Endothelial cell of umbilical vein (primary cell): Measurements from ENCODE around the gene GLRX. TPM values are rescaled to one million over a fixed set of nuclear protein-coding genes. Genes with fewer than 3 reads are reported as not detected.
A peak's percentile ranks its signal among the peaks of the same experiment; 100 is the strongest.

ENCODE experiments used
- BruUV-seq: library from RNA; stranded (reverse); fragments of 400-500 nt; replicated peaks from 2 replicates; lab custom pipeline; 2021; lab: Mats Ljungman, UMichigan
- CTCF ChIA-PET: fragments of 300-600, 350-600 bp; sonication (Branson Sonifier 250); formaldehyde crosslinking; loops from one replicate; lab custom pipeline; 2021; ENCODE audit warnings: antibody characterized with exemption, inconsistent platforms; lab: Charles Lee
- POLR2A ChIA-PET: fragments of 300-600, 350-600 bp; sonication (Branson Sonifier 250); formaldehyde crosslinking; loops from one replicate; lab custom pipeline; 2021; ENCODE audit warnings: antibody characterized with exemption, inconsistent platforms; lab: Charles Lee
- DNase-seq: peaks from one replicate; pipeline ENCODE4 v3.0.0-alpha.2; 2011; ENCODE audit warnings: low read depth, low spot score
- FAIRE-seq: peaks from 2 replicates; lab custom pipeline; 2011; peaks lifted over from hg19 to GRCh38; lab: Jason Lieb, UNC
- H2AFZ ChIP-seq: 2 replicates; pipeline ENCODE4 v1.6.0; 2012; ENCODE audit warnings: low read depth, low read length, control low read depth, inconsistent platforms
- H3K27ac ChIP-seq: 2 replicates; pipeline ENCODE4 v1.5.1; 2011; ENCODE audit warnings: low read depth, mild to moderate bottlenecking, control low read depth, low read length, moderate library complexity; ENCODE audit not compliant: insufficient read depth
- H3K27me3 ChIP-seq, 2 experiments: 2 replicates each; pipeline versions ENCODE4 v1.6.0 to v1.6.1; 2011; ENCODE audit warnings: low read length in 2 of 2, mixed read lengths in 1 of 2; ENCODE audit not compliant: control insufficient read depth in 2 of 2, insufficient read depth in 2 of 2
- H3K36me3 ChIP-seq, 2 experiments: 2 replicates in 1 of 2; 3 replicates in 1 of 2; pipeline ENCODE4 v1.5.1; 2011; ENCODE audit warnings: low read length in 2 of 2, mild to moderate bottlenecking in 1 of 2, moderate library complexity in 1 of 2; ENCODE audit not compliant: control insufficient read depth in 2 of 2, insufficient read depth in 2 of 2; ENCODE audit errors: extremely low read depth in 1 of 2
- H3K4me1 ChIP-seq: 3 replicates; pipeline ENCODE4 v1.5.1; 2011; ENCODE audit warnings: mild to moderate bottlenecking, low read length; ENCODE audit not compliant: control insufficient read depth, insufficient read depth; ENCODE audit errors: extremely low read depth
- H3K4me2 ChIP-seq: 2 replicates; pipeline ENCODE4 v1.6.1; 2011; ENCODE audit warnings: low read length, control low read depth, mixed read lengths; ENCODE audit not compliant: insufficient read depth
- H3K4me3 ChIP-seq, 3 experiments: fragments of 200-600 bp in 1 of 3; sonication (generic), shearing (Covaris generic) in 1 of 3; replicated peaks in 1 of 3; 2 replicates each; pipeline ENCODE4 v1.5.1; 2011 to 2016; ENCODE audit warnings: control low read depth in 3 of 3, low read length in 3 of 3, mild to moderate bottlenecking in 2 of 3, inconsistent platforms in 1 of 3, low read depth in 1 of 3, moderate library complexity in 1 of 3; ENCODE audit not compliant: insufficient read depth in 1 of 3
- H3K79me2 ChIP-seq: 2 replicates; pipeline ENCODE4 v1.6.0; 2012; ENCODE audit warnings: low read length, inconsistent platforms; ENCODE audit not compliant: control insufficient read depth, insufficient read depth
- H3K9ac ChIP-seq: replicated peaks from 2 replicates; pipeline ENCODE3; 2011; ENCODE audit warnings: low read length, control low read depth; ENCODE audit not compliant: insufficient read depth; ENCODE audit errors: extremely low read depth
- H3K9me1 ChIP-seq: replicated peaks from 3 replicates; pipeline ENCODE4 v1.6.0; 2011; ENCODE audit warnings: mild to moderate bottlenecking, low read length; ENCODE audit not compliant: control insufficient read depth, insufficient read depth; ENCODE audit errors: extremely low read depth
- H3K9me3 ChIP-seq: replicated peaks from 2 replicates; pipeline ENCODE4 v1.5.1; 2012; ENCODE audit warnings: low read length, inconsistent platforms; ENCODE audit not compliant: control insufficient read depth, insufficient read depth
- H4K20me1 ChIP-seq: replicated peaks from 2 replicates; pipeline ENCODE3; 2011; ENCODE audit warnings: mild to moderate bottlenecking, low read length; ENCODE audit not compliant: control insufficient read depth, insufficient read depth; ENCODE audit errors: extremely low read depth
- GATA2 ChIP-seq: IDR thresholded peaks from 2 replicates; pipeline ENCODE4 v1.7.0; 2011; ENCODE audit warnings: low read depth, mild to moderate bottlenecking, moderate library complexity, mixed read lengths, low read length; ENCODE audit not compliant: insufficient read length, insufficient read depth
- JUN ChIP-seq: IDR thresholded peaks from 2 replicates; pipeline ENCODE4 v1.6.1; 2011; ENCODE audit warnings: borderline replicate concordance, low read depth; ENCODE audit not compliant: insufficient read length, insufficient read depth
- dilution Hi-C: fragments of 300-500 bp; cut with MboI; formaldehyde crosslinking; loops from one replicate; pipeline ENCODE4 v1.15.0; 2019; ENCODE audit warnings: low sequenced_read_pairs; ENCODE audit not compliant: extremely low pct_ligation_motif_present
- intact Hi-C: fragments of 100-400 bp; cut with micrococcal nuclease; formaldehyde crosslinking; loops from one replicate; pipeline ENCODE4 v1.10.0; 2022
- polyA plus RNA-seq, 4 experiments: library from polyadenylated mRNA; depleted of rRNA in 3 of 4; stranded (reverse) in 3 of 4; unstranded in 1 of 4; fragments of >200 nt; gene quantifications; 2 replicates each; pipeline versions ENCODE4 v1.2.1 to v1.2.3, GENCODE V29; 2011 to 2012; ENCODE audit warnings: missing spikeins in 1 of 4
- total RNA-seq: library from RNA; stranded (reverse); gene quantifications from 2 replicates; pipeline ENCODE4 v1.2.3, GENCODE V29; 2021
- TF ChIP-seq, protein P1 (sequence below), 2 donors: IDR thresholded peaks; 1 replicate in 1 of 2; 2 replicates in 1 of 2; pipeline ENCODE4 v1.5.1; 2011; ENCODE audit warnings: low read length in 2 of 2, mild to moderate bottlenecking in 2 of 2, moderate library complexity in 2 of 2, control low read depth in 1 of 2, inconsistent platforms in 1 of 2, low read depth in 1 of 2; ENCODE audit not compliant: insufficient read depth in 1 of 2; ENCODE audit errors: extremely low read depth in 1 of 2

Gene GLRX
- total and polyA plus RNA-seq, 2 donors (not counting 3 experiments of a cell fraction or from before 2014, with no cell fraction given): 14.2 to 40.3 TPM

DNA sequence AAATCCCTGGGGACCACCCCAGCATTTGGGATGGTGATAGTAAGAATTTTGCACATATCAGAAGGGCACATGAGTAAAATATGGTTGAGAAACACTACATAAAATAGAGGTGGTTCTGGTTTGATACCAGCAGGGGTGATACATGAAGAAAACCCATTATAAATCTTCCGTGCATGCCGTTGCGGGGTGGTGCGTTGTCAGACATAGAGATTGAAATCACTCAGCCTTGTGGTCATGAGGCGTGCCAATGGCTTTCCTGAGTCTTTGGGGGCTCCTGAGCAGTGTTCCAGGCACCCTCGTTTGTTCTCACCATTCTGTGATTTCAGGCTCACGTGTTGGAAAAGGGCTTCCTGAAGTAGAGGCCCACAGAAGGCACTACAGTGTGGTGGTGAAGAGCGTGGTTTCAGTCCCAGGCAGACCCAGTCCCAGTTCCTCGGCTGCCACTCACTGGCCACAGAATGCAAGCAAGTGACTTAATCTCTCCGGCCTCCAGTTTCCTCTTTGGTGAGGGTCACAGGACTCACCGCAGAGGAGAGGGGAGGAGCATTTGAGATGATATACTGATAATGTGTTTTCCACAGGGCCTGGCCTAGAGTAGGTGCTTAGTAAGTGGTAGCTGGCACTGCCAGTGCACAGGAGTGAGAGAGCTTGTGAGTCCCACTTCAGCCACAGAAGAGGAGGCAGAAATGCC is 20.5 kb upstream of the GLRX start:
- Histone ChIP-seq H3K79me2 (no peaks in the 10 kb centered on the region), H3K27me3 (no peaks in the 10 kb centered on the region), H3K4me1 (no peaks in the 10 kb centered on the region), H3K4me3 (no peak overlapping the region), H3K4me2 (no peak overlapping the region), H3K9ac (no peak overlapping the region), H4K20me1 (no peaks in the 10 kb centered on the region), H3K27ac (no peak overlapping the region), H3K36me3 (no peaks in the 10 kb centered on the region), H3K9me1 (no peaks in the 10 kb centered on the region), H3K9me3 (no peaks in the 10 kb centered on the region), H2AFZ (peak overlapping the region; percentile 13)
- dilution Hi-C loops: loop anchor here (25.0 kb wide), 1 partner anchor 206 kb away; the partner anchor contains the start of gene RFESD
- ChIA-PET POLR2A (interaction anchor here (1.0 kb wide), 1 partner anchor 20 kb away, joined by 3 read pairs; the partner anchor contains the start of gene GLRX), CTCF (interaction anchor here (0.8 to 14.6 kb wide), 7 partner anchors 8 to 288 kb away, joined by 3 to 201 read pairs (median 9); partner anchors contain the start of genes ARSK, GLRX, RHOBTB3 and SKIC3)
- BruUV-seq: no TSS peak
- intact Hi-C loops: loop anchor here (1.0 kb wide), 3 partner anchors 62 to 199 kb away; no protein-coding TSS in a partner anchor
- peak; percentile 69 for DNase-seq
- TF ChIP-seq GATA2 (peak; percentile 29), JUN (no peak)
- TF ChIP-seq, protein P1, sequence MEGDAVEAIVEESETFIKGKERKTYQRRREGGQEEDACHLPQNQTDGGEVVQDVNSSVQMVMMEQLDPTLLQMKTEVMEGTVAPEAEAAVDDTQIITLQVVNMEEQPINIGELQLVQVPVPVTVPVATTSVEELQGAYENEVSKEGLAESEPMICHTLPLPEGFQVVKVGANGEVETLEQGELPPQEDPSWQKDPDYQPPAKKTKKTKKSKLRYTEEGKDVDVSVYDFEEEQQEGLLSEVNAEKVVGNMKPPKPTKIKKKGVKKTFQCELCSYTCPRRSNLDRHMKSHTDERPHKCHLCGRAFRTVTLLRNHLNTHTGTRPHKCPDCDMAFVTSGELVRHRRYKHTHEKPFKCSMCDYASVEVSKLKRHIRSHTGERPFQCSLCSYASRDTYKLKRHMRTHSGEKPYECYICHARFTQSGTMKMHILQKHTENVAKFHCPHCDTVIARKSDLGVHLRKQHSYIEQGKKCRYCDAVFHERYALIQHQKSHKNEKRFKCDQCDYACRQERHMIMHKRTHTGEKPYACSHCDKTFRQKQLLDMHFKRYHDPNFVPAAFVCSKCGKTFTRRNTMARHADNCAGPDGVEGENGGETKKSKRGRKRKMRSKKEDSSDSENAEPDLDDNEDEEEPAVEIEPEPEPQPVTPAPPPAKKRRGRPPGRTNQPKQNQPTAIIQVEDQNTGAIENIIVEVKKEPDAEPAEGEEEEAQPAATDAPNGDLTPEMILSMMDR (IDR thresholded peaks at IDR 0.05; ENCODE audit: extremely low read depth in 1 of 2, insufficient read depth in 1 of 2, low read depth in 1 of 2, low read length in 2 of 2): peak in 1 of 2 donors; percentile 24
- FAIRE-seq: peak; percentile 80
